Endothelial cell of umbilical vein (primary cell): ENCODE results near the gene CD300C. TPM values are rescaled to one million over a fixed set of nuclear protein-coding genes. Genes with fewer than 3 reads are reported as not detected.

ENCODE experiments used
- BruUV-seq: library from RNA; stranded (reverse); fragments of 400-500 nt; replicated peaks from 2 replicates; lab custom pipeline; 2021; lab: Mats Ljungman, UMichigan
- CTCF ChIA-PET: fragments of 300-600, 350-600 bp; sonication (Branson Sonifier 250); formaldehyde crosslinking; loops from one replicate; lab custom pipeline; 2021; ENCODE audit warnings: antibody characterized with exemption, inconsistent platforms; lab: Charles Lee
- POLR2A ChIA-PET: fragments of 300-600, 350-600 bp; sonication (Branson Sonifier 250); formaldehyde crosslinking; loops from one replicate; lab custom pipeline; 2021; ENCODE audit warnings: antibody characterized with exemption, inconsistent platforms; lab: Charles Lee
- DNase-seq: peaks from one replicate; pipeline ENCODE4 v3.0.0-alpha.2; 2011; ENCODE audit warnings: low read depth, low spot score
- FAIRE-seq: peaks from 2 replicates; lab custom pipeline; 2011; peaks lifted over from hg19 to GRCh38; lab: Jason Lieb, UNC
- H2AFZ ChIP-seq: 2 replicates; pipeline ENCODE4 v1.6.0; 2012; ENCODE audit warnings: low read depth, low read length, control low read depth, inconsistent platforms
- H3K27ac ChIP-seq: 2 replicates; pipeline ENCODE4 v1.5.1; 2011; ENCODE audit warnings: low read depth, mild to moderate bottlenecking, control low read depth, low read length, moderate library complexity; ENCODE audit not compliant: insufficient read depth
- H3K27me3 ChIP-seq, 2 experiments: 2 replicates each; pipeline versions ENCODE4 v1.6.0 to v1.6.1; 2011; ENCODE audit warnings: low read length in 2 of 2, mixed read lengths in 1 of 2; ENCODE audit not compliant: control insufficient read depth in 2 of 2, insufficient read depth in 2 of 2
- H3K36me3 ChIP-seq, 2 experiments: 2 replicates in 1 of 2; 3 replicates in 1 of 2; pipeline ENCODE4 v1.5.1; 2011; ENCODE audit warnings: low read length in 2 of 2, mild to moderate bottlenecking in 1 of 2, moderate library complexity in 1 of 2; ENCODE audit not compliant: control insufficient read depth in 2 of 2, insufficient read depth in 2 of 2; ENCODE audit errors: extremely low read depth in 1 of 2
- H3K4me1 ChIP-seq: 3 replicates; pipeline ENCODE4 v1.5.1; 2011; ENCODE audit warnings: mild to moderate bottlenecking, low read length; ENCODE audit not compliant: control insufficient read depth, insufficient read depth; ENCODE audit errors: extremely low read depth
- H3K4me2 ChIP-seq: 2 replicates; pipeline ENCODE4 v1.6.1; 2011; ENCODE audit warnings: low read length, control low read depth, mixed read lengths; ENCODE audit not compliant: insufficient read depth
- H3K4me3 ChIP-seq, 3 experiments: fragments of 200-600 bp in 1 of 3; sonication (generic), shearing (Covaris generic) in 1 of 3; replicated peaks in 1 of 3; 2 replicates each; pipeline ENCODE4 v1.5.1; 2011 to 2016; ENCODE audit warnings: control low read depth in 3 of 3, low read length in 3 of 3, mild to moderate bottlenecking in 2 of 3, inconsistent platforms in 1 of 3, low read depth in 1 of 3, moderate library complexity in 1 of 3; ENCODE audit not compliant: insufficient read depth in 1 of 3
- H3K79me2 ChIP-seq: 2 replicates; pipeline ENCODE4 v1.6.0; 2012; ENCODE audit warnings: low read length, inconsistent platforms; ENCODE audit not compliant: control insufficient read depth, insufficient read depth
- H3K9ac ChIP-seq: replicated peaks from 2 replicates; pipeline ENCODE3; 2011; ENCODE audit warnings: low read length, control low read depth; ENCODE audit not compliant: insufficient read depth; ENCODE audit errors: extremely low read depth
- H3K9me1 ChIP-seq: replicated peaks from 3 replicates; pipeline ENCODE4 v1.6.0; 2011; ENCODE audit warnings: mild to moderate bottlenecking, low read length; ENCODE audit not compliant: control insufficient read depth, insufficient read depth; ENCODE audit errors: extremely low read depth
- H3K9me3 ChIP-seq: replicated peaks from 2 replicates; pipeline ENCODE4 v1.5.1; 2012; ENCODE audit warnings: low read length, inconsistent platforms; ENCODE audit not compliant: control insufficient read depth, insufficient read depth
- H4K20me1 ChIP-seq: replicated peaks from 2 replicates; pipeline ENCODE3; 2011; ENCODE audit warnings: mild to moderate bottlenecking, low read length; ENCODE audit not compliant: control insufficient read depth, insufficient read depth; ENCODE audit errors: extremely low read depth
- EZH2 ChIP-seq: IDR thresholded peaks from 2 replicates; pipeline ENCODE4 v1.6.1; 2012; ENCODE audit warnings: borderline replicate concordance, low read depth, mild to moderate bottlenecking, moderate library complexity, low read length, inconsistent platforms; ENCODE audit not compliant: severe bottlenecking
- FOS ChIP-seq: IDR thresholded peaks from 2 replicates; pipeline ENCODE4 v1.6.1; 2011; ENCODE audit warnings: mild to moderate bottlenecking, low read length, moderate library complexity, borderline replicate concordance; ENCODE audit not compliant: insufficient read depth
- GATA2 ChIP-seq: IDR thresholded peaks from 2 replicates; pipeline ENCODE4 v1.7.0; 2011; ENCODE audit warnings: low read depth, mild to moderate bottlenecking, moderate library complexity, mixed read lengths, low read length; ENCODE audit not compliant: insufficient read length, insufficient read depth
- JUN ChIP-seq: IDR thresholded peaks from 2 replicates; pipeline ENCODE4 v1.6.1; 2011; ENCODE audit warnings: borderline replicate concordance, low read depth; ENCODE audit not compliant: insufficient read length, insufficient read depth
- MYC ChIP-seq: IDR thresholded peaks from one replicate; pipeline ENCODE4 v1.6.1; 2011; ENCODE audit warnings: mild to moderate bottlenecking, low read depth, low read length
- POLR2A ChIP-seq: IDR thresholded peaks from 2 replicates; pipeline ENCODE4 v1.6.1; 2012; ENCODE audit warnings: low read depth, mild to moderate bottlenecking, control low read depth, low read length
- POLR2AphosphoS5 ChIP-seq: IDR thresholded peaks from 2 replicates; pipeline ENCODE4 v1.6.1; 2012; ENCODE audit warnings: low read depth, mild to moderate bottlenecking, control low read depth, low read length, moderate library complexity; ENCODE audit not compliant: insufficient read depth
- dilution Hi-C: fragments of 300-500 bp; cut with MboI; formaldehyde crosslinking; loops from one replicate; pipeline ENCODE4 v1.15.0; 2019; ENCODE audit warnings: low sequenced_read_pairs; ENCODE audit not compliant: extremely low pct_ligation_motif_present
- intact Hi-C: fragments of 100-400 bp; cut with micrococcal nuclease; formaldehyde crosslinking; loops from one replicate; pipeline ENCODE4 v1.10.0; 2022
- polyA plus RNA-seq, 4 experiments: library from polyadenylated mRNA; depleted of rRNA in 3 of 4; stranded (reverse) in 3 of 4; unstranded in 1 of 4; fragments of >200 nt; gene quantifications; 2 replicates each; pipeline versions ENCODE4 v1.2.1 to v1.2.3, GENCODE V29; 2011 to 2012; ENCODE audit warnings: missing spikeins in 1 of 4
- total RNA-seq: library from RNA; stranded (reverse); gene quantifications from 2 replicates; pipeline ENCODE4 v1.2.3, GENCODE V29; 2021
- TF ChIP-seq, protein P1 (sequence below), 2 donors: IDR thresholded peaks; 1 replicate in 1 of 2; 2 replicates in 1 of 2; pipeline ENCODE4 v1.5.1; 2011; ENCODE audit warnings: low read length in 2 of 2, mild to moderate bottlenecking in 2 of 2, moderate library complexity in 2 of 2, control low read depth in 1 of 2, inconsistent platforms in 1 of 2, low read depth in 1 of 2; ENCODE audit not compliant: insufficient read depth in 1 of 2; ENCODE audit errors: extremely low read depth in 1 of 2
- TF ChIP-seq, protein P2 (sequence below): IDR thresholded peaks from 2 replicates; pipeline ENCODE4 v1.6.1; 2011; ENCODE audit not compliant: insufficient read depth, insufficient read length

CD300C gene
- total and polyA plus RNA-seq, 2 donors (not counting 3 experiments of a cell fraction or from before 2014, with no cell fraction given): not detected

DNA sequence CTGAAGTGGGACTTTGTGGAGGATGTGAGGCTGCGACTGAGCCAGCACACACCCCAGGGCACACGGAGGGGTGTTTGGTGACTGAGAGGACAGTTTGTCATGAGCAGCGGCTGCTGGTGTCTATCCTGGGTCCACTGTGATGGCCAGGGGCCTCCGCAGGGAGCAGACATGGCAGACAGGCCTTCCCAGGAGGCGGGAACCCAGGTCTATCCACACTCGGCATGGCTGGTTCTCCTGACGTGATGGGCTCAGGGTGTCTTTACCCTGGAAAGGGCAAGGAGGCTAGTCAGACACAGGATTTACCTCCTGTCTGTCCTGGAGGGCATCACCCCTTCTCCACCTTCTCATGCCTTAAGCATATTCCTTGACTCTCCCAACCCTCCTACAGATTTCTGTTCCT lies 671 bp upstream of the CD300C start:
- FAIRE-seq (no peak), DNase-seq (no peak)
- no peak for TF ChIP-seq POLR2A
- TF ChIP-seq GATA2: no peak
- TF ChIP-seq MYC: no peak
- TF ChIP-seq EZH2: no peak
- TF ChIP-seq FOS: no peak
- TF ChIP-seq, protein P1, sequence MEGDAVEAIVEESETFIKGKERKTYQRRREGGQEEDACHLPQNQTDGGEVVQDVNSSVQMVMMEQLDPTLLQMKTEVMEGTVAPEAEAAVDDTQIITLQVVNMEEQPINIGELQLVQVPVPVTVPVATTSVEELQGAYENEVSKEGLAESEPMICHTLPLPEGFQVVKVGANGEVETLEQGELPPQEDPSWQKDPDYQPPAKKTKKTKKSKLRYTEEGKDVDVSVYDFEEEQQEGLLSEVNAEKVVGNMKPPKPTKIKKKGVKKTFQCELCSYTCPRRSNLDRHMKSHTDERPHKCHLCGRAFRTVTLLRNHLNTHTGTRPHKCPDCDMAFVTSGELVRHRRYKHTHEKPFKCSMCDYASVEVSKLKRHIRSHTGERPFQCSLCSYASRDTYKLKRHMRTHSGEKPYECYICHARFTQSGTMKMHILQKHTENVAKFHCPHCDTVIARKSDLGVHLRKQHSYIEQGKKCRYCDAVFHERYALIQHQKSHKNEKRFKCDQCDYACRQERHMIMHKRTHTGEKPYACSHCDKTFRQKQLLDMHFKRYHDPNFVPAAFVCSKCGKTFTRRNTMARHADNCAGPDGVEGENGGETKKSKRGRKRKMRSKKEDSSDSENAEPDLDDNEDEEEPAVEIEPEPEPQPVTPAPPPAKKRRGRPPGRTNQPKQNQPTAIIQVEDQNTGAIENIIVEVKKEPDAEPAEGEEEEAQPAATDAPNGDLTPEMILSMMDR (IDR thresholded peaks at IDR 0.05; ENCODE audit: extremely low read depth in 1 of 2, insufficient read depth in 1 of 2, low read depth in 1 of 2, low read length in 2 of 2): no peak
- TF ChIP-seq, protein P2, sequence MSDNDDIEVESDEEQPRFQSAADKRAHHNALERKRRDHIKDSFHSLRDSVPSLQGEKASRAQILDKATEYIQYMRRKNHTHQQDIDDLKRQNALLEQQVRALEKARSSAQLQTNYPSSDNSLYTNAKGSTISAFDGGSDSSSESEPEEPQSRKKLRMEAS: no peak
- no peak for TF ChIP-seq POLR2AphosphoS5
- TF ChIP-seq JUN: no peak
- H3K79me2 ChIP-seq: no peaks in the 10 kb centered on the region
- H2AFZ ChIP-seq: no peak overlapping the region
- no peaks in the 10 kb centered on the region for H3K4me1 ChIP-seq
- ChIA-PET POLR2A (no interaction called here), CTCF (no interaction called here)
- H3K9me3 ChIP-seq: no peaks in the 10 kb centered on the region
- no peak overlapping the region for H3K4me3 ChIP-seq
- no peak overlapping the region for H3K4me2 ChIP-seq
- H3K27ac ChIP-seq: no peak overlapping the region
- intact Hi-C loops (no loop called here), dilution Hi-C loops (no loop called here)
- BruUV-seq: no TSS peak
- H3K36me3 ChIP-seq: no peaks in the 10 kb centered on the region
- no peaks in the 10 kb centered on the region for H4K20me1 ChIP-seq
- no peaks in the 10 kb centered on the region for H3K27me3 ChIP-seq
- no peak overlapping the region for H3K9ac ChIP-seq
- H3K9me1 ChIP-seq: no peaks in the 10 kb centered on the region
